Hepatocyte (in vitro differentiated cells): ENCODE measurements around the gene STX11.

ENCODE experiments used
- EZH2 ChIP-seq: fragments of 200-600 bp; sonication (generic); IDR thresholded peaks from 2 replicates; pipeline ENCODE4 v1.6.1; 2016; ENCODE audit warnings: antibody characterized with exemption, mild to moderate bottlenecking, borderline replicate concordance
- TF ChIP-seq, protein P1 (sequence below): fragments of 200-600 bp; sonication (generic); IDR thresholded peaks from 2 replicates; pipeline ENCODE4 v1.5.1; 2016; ENCODE audit warnings: antibody characterized with exemption, mild to moderate bottlenecking; ENCODE audit not compliant: poor library complexity

DNA sequence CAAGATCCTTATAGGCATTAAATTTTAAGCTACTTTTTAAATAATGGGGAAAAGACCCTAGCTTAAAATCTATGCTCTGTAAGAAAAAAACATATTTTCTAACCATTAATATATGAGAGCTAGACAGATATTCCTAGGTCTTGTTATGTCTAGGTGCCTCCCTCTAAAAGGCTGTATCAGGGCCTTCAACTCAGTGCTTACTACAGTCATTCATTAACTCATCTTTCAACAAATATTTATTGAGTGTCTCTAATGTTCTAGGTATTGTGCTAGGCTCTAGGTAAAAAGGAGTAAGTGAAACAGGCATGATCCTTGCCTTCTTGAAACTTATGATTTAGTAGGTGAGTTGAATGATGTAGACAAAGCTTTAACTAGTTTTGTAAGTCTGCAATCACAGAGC is 6.4 kb upstream of the STX11 start:
- TF ChIP-seq, protein P1, sequence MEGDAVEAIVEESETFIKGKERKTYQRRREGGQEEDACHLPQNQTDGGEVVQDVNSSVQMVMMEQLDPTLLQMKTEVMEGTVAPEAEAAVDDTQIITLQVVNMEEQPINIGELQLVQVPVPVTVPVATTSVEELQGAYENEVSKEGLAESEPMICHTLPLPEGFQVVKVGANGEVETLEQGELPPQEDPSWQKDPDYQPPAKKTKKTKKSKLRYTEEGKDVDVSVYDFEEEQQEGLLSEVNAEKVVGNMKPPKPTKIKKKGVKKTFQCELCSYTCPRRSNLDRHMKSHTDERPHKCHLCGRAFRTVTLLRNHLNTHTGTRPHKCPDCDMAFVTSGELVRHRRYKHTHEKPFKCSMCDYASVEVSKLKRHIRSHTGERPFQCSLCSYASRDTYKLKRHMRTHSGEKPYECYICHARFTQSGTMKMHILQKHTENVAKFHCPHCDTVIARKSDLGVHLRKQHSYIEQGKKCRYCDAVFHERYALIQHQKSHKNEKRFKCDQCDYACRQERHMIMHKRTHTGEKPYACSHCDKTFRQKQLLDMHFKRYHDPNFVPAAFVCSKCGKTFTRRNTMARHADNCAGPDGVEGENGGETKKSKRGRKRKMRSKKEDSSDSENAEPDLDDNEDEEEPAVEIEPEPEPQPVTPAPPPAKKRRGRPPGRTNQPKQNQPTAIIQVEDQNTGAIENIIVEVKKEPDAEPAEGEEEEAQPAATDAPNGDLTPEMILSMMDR = no peak
- no peak for TF ChIP-seq EZH2
